A204.1 (cell line): Measurements from ENCODE around the gene TIMP1.

Source experiments
- FAIRE-seq: peaks from 2 replicates; lab custom pipeline; 2012; peaks lifted over from hg19 to GRCh38; lab: Jason Lieb, UNC

TIMP1 gene

DNA sequence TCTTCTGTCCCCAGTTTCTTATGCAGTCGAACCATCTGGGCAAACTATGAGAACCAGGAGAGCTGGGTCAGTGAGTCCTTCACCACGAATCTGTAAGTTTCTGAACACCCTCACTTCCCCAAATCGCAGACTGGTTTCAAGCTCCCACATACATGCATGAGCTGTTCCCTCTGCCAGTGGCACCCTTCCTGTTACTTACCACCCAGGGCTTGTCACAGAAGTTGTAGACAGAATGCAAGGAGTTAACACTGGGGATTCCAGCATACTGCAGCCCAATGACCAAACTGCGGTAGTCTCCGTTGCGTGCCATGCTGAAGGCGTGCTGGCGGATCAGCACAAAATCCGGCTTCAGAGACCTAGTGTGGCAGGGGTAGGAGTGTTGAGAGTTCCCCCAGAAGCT lies 22.8 kb downstream of the TIMP1 start:
- no peak for FAIRE-seq

DNA sequence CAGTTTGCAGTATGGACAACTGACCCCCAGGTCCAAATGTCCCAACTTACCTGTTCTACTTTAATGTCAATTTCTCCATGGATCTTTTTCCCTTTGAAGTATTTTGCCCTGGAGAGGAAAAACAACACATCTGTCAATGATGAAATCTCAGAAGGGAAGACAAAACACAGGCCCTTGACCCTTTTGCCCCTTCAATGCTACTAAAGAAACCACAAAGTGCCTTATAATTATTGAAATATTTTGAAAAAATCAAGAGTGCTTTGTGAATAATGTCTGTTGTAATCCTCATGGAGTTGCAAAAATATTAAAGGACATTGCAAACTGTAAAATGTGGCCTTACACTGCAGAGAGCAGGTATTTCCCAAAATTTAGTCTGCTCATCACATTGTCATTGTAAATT lies 24.9 kb downstream of the TIMP1 start:
- no peak for FAIRE-seq

DNA sequence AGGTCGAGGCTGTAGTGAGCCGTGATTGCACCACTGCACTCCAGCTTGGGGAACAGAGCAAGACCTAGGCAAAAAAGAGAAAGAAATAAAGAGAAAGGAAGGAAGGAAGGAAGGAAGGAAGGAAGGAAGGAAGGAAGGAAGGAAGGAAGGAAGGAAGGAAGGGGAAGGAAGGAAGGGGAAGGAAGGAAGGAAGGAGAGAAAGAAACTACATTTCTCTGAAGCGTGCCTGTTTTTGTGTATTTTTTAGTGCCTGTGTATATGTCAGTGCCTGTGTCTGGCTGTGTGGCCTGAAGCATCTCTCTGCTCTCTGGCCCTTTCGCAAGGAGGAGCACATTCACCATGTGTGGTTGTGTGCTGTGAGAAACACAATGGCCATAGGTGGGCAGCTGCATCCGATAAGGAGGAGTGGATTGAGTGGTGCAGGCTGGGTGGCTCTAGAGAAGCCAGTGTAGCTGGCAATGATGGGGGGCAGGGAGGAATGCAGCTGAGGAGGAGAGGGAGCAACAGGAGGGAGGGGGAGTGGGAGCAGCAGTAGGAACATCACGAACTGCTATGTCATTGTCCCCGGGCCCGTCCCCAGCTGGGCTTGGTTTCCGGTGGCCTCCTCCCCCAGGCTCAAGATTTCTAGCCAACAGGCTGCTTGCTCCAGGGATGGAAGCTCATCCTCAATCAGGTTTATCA lies 26.0 kb downstream of the TIMP1 start:
- no peak for FAIRE-seq

DNA sequence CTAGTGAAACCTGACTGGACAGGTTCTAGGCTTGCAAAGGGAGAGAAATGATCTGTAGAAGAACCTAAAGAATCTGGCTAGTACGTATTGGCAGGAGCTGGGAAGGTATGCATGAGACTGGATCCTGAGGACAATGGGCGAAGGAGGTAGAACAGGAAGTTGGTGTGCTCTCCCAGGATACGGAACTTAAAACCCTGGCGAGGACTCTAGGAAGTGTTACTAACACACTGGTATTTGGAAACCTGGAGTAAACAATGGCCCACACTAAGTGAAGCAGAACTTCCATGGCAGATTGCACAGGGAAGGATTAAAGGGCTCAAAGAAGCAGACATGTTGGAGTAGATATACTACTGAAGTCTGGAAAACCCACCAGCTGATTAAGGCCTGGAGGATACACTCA lies 28.3 kb downstream of the TIMP1 start:
- FAIRE-seq: no peak

DNA sequence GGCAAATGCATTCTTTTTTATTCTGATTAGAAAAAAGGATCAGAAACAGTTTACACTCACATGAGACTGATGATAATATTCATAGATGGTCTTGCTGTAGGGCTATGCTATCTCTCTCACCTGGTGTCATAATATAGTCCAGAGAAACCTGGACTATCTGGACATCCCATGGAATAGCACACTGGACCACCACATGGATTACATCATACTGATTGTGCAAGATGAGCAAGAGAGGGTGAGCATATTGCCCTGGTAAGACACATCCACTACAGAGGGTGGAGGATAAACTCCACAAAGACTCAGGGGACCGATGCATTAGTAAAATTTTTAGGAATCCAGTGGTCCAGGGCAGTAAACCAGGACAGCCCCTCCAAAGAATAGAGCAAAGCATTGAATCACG lies 29.3 kb downstream of the TIMP1 start:
- no peak for FAIRE-seq

DNA sequence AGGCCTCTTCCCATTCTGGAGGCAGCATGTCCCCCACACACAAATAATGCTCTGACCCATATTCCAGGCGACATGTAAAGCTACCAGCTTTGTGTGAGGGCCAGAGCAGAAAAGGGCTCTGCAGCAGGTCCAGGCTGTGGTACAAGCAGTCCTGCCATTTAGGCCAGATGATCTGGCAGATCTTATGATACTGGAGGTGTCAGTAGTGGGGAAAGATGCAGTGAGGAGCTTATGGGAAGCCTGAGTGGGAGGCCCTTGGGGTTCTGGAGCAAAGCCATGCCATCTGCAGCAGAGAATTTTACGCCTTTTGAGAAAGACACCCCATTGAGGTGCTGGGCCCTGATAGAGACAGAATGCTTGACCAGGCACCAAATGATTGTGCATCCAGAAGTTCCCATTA lies 29.7 kb downstream of the TIMP1 start:
- no peak for FAIRE-seq

DNA sequence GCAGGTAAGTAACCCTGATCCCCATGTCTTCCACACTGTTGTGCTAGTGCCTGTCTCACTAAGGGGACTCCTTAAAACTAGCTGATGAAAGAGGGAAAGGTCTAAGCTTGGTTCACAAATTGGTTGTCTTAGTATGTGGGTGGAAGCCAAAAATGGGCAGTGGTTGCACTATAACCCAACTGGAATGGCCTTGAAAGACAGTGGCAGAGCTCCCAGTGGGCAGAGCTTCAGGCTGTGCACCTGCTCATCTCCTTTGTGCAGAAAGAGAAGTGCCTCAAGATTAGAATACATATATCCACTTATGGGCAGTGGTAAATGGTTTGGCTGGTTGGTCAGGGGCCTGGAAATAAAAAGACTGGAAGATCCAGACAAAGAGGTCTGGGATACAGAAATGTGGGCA lies 30.2 kb downstream of the TIMP1 start:
- FAIRE-seq: no peak

DNA sequence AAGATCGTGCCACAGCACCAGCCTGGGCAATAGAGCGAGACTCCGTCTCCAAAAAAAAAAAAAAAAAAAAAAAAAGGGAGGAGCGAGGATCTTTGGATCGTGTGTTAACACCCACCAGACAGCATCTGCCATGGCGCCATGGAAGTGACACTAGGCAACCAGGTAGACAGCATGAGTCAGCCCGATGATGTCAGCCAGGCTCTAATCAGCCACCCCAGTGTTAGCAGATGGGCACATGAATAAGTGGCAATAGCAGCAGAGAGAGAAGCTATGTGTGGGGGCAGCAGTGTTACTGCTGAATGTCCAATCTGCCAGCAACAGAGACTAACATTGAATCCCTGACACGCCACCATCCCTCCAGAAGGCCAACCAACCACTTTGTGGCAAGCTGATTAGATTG lies 30.8 kb downstream of the TIMP1 start:
- FAIRE-seq: no peak

DNA sequence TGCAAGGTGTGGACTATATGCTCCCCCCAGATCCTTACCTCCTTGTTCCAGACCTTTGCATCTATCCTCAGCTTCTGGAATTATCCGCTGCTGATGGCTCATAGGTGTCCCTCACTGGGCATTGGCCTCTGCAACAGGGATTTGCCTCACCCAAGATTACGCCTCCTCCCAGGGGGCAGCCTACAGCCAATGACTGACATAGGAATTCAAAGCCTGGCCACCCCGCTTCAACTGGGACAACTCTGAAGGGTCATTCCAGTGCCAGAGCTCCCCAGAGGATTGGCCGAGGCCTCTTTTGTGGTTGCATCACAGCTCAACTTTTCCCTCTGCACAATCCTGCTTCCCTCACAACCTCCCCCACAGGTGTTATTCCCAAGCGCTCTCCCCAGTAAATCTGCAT lies 32.4 kb downstream of the TIMP1 start:
- no peak for FAIRE-seq

DNA sequence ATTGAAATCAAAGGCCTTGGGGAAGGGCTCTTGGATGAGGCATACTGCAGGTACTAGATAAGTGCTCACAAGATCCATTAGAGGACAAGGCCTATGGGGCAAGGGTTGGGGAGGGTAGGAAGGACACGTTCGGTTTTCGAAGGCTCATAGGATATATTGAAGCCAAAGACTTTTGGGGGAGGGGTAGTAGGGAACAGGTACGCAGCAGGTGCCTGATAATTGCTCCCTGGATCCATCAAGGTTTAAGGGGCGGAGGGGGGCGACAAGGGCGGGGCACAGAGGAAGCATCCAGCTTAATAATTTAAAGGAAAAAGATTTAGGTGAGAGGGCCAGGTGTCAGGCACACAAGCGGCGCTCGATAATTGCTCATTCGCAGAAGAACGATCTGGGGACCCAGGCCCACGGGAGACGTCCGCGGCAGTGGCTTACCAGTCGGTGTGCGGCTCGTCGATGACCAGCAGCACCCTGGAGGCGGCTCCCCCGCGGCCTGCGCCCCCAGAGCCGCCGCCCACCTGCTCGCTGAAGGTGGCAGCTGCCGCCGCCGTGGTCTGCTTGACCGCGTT lies 36.8 kb downstream of the TIMP1 start:
- no peak for FAIRE-seq

DNA sequence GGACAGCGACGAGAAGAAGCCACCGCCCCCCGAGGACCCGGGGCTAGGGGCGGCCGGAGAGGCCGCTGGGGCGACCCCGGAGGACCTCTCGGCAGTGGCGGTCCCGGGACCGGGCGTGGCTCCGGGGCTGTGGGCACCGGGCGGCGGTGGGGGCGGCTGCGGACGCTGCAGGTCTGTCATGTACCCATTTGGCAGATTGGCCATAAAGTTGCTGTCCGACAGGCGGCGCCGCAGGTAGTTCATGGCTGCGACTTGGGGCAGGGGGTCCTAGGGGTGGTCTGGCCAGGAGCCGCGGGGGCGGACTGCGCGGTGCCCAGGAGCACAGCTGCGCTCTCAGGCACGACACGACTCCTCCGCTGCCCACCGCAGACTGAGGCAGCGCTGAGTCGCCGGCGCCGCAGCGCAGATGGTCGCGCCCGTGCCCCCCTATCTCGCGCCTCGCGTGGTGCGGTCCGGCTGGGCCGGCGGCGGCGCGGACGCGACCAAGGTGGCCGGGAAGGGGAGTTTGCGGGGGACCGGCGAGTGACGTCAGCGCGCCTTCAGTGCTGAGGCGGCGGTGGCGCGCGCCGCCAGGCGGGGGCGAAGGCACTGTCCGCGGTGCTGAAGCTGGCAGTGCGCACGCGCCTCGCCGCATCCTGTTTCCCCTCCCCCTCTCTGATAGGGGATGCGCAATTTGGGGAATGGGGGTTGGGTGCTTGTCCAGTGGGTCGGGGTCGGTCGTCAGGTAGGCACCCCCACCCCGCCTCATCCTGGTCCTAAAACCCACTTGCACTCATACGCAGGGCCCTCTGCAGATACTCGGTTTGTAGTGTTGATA lies 37.5 kb downstream of the TIMP1 start, which contains the start of gene SYN1:
Gene SYN1, minus strand, starts transcription at position 372 of the 817 bp plus-strand sequence. Its CDS starts 129 bp downstream, at position 243.
- FAIRE-seq: no peak

DNA sequence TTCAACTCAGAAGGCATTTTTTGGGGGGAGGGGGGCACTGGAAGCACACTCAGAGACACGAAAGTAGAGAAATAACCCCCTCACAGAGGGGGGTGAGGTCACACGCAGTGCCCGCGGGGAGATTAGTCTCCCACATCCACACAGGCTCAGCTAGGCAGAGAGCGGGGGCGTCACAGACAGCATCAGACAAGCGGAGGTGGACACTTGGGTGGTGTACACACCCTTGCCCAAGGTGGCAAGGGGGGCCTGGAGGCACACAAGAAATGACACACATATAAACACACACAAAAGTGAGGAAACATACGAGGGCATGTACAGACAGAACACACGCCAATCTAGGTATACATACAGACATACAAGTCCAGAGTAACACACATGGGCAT lies 38.1 kb downstream of the TIMP1 start:
- no peak for FAIRE-seq

DNA sequence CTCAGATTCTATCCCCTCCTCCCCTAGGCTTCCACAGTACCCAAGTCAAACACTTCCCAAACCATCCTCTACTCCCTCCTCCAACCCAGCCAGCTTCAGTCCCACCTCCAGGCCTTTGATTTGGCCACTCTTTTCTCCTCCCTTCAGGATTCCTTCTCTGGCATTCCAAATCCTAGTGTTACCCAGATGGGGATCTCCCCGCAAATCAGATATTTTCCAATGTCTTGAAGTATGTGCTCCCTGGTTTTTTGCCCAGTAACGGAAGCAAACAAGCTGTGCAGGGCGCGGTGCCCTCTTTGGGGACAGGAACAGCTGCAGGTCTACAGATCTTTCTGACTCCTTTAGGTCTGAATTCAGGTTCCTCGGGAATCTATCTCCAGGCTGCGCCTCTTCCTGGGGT lies 39.6 kb downstream of the TIMP1 start:
- no peak for FAIRE-seq

DNA sequence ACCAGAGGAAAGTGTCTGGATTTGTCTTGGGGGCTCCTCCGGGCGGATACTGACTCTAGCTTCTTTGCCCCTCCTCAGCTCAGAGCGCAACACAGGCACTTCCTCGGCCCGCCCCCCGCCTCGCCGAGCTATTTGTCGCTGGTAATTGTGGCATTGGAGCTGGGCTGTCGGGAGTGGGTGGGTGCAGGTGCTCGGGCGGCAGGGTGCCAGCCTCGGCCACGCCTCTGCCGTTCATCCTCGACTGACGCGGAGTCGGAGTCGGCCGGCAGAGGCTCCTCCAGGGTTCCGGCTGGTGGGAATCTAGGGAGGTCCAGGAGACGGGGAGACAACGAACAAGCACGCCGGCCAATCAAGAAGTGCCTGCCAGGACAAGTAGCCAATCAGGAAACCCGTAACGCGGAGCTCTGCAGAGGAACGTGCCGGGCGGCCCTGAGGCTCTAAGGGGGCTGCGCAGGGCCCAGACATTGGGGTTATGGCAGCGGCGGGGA lies 41.3 kb downstream of the TIMP1 start:
- FAIRE-seq: no peak

DNA sequence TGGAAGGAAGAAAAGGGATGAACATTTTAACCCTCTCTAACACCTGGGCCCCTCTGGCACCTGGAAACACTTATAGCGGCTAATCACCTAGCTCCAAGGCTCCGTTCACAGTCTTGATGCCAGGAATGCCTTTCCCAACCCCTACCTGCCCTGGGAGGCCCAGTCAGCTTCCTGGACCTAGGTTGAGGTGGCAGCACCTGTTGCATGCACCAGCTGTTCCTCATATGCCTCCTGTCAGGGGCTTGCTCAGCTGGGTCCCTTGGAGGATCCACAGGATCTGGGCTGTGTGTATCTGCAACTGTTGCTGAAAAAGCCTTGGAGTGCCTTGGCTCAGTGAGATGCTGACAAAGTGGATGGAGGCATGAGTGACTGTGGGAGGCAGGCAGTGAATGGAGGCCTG lies 43.1 kb downstream of the TIMP1 start:
- no peak for FAIRE-seq

DNA sequence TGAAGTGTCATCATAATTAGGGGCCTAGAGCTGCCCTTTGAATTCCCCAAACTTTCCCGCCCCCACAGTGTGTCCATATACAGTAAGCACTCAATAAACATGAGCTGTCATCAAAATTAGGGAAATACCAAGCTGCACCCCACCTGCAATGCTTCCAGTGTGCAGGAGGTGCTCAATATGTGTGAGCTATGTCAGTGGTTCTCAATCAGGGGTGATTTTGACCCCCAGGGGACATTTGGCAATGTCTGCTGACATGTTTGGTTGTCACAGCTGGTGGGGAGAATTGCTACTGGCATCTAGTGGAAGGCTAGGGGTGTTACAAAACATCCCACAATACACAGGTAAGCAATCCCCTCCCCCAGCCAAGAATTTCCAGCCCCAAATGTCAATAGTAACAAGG lies 46.7 kb downstream of the TIMP1 start:
- no peak for FAIRE-seq

DNA sequence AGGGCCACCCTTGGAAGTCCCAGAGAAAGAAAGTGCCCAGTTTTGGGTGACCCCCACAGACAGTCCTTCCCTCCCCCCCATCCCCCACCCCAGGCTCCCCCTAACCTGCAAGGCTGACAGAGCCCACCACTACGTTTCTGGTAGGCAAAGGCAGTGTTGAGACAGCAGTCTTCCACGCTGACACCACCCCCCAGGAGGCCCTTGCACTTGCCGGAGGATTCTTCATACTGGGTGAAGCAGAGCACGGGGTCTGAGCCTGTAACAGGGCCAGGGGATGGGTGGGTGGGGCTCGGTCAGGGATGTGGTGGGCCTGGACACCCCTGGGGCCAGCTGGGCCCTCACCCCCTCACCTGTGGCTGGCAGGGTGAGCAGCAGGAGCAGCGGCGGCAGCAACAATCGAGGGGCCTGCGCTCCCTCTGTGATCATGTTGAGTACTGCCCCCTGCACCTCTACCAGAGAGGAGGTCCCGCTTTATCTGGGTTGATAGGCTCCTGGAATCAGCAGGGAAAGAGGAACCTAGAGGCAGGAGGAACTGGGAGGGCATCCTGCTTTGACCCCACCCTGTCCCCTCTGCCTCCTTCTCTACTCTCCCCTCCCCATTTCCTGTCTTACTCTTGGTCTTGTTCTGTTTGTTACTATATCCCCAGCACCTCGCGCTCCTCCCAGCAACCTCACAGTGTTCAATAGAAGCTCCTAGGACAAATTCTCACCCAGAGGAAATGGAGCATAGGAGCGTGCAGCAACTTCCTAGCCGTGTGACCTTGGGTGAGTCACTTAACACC lies 47.4 kb downstream of the TIMP1 start, which contains the start of gene CFP:
Gene CFP, minus strand, starts transcription at position 512 of the 782 bp plus-strand sequence. Its CDS starts 86 bp downstream, at position 426.
- FAIRE-seq: no peak

DNA sequence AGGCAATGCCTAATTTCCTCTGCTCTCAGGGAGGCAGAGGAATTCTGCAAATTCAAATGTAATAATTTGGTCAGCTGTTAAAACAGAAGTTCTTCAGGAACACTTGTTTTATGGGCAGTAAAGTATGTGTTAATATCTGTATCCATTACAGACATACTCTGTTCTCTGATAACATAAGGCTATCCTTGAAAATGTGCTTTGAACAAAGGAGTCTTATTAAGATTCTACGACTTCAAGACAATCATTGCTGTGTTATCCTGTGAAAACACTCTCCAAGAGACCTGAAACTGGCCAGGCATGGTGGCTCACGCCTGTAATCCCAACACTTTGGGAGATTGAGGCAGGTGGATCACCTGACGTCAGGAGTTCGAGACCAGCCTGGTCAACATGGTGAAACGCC lies 49.4 kb downstream of the TIMP1 start:
- no peak for FAIRE-seq

DNA sequence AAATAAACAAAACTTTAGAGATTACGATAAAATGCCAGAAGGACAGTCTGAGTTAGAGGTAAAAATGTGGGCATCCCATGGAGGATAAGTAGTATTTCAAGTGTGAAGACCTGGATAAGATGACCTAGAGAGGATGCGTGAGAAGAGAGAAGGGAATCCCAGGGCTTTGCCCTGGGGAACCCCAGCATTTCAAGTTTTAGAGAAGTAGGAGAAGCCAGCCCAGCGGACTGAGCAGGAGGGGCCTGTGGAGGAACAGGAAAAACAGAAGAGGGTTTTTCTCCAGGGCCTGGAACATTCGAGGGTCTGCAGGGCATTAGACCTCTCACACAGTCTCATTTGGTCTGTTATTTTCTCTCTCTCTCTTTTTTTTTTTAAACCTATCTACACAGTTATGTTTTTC lies 50.4 kb downstream of the TIMP1 start:
- FAIRE-seq: no peak

DNA sequence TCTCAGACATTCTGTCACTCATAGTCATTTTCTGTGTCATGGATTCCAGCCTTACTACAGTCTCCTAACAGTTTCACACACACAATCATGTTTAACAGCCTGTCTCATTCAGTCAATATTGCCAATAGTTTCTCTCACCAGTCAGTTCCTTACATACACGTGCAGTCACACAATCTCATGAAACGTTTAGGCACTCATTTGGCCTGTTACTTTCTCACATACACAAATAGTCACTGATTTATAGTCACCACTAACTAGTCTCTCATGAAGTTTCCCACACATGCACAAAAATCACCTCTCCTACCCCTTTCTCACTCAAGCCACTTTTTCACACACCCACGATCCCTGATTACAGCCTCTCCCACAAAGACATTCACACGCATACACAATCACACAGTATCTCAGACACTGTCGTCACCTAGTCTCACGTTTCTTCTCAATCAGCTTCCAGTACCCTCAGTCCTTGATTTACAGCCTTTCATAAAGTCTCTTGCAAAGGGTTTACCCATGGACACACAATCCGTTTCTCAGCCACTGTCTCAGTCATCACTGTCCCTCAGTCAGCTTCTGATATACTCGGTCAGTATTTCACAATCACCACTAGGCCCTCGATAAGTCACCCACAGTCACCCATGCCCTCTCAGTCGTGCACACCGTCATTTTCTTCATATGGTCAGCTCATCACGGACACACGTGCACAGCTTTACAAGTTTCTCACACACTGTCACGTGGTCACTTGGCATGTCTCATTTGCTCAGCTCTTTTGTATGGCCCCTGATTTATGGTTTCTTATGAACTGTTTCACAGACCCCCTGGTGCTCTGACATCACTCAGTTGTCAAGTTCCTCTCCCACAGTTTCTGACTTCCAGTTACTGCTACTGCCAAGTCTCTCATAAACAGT lies 51.7 kb downstream of the TIMP1 start:
- FAIRE-seq: no peak

DNA sequence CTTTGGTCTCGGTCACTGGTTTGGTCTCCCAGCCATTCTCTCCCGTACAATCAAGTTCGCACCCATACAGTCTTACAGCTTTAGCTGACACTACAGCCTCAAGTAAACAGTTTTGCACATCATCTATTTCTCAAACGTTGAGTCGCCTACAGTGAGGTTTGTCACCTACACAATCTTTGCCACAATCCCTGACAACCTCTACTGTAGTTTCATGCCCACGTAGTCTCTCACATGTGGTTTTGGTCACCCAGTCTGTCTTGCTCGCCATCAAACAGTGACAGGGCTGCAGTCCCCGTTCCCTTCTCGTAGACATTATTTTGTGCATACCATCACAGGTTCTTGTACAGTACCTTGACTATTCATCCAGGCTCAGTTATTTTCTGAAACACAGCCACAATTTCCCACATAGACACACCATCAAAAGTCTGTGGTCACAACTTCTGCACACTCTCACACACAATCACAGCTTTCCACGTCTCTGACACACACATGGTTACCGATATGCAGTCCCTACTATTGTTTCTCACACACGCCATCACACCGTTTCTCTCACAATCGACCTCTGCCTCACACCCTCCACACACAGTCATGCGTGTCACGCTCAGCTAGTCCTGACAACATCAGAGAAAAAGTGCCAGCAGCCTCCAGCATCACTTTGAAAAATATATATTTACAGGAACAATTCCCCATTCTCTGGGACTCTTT lies 52.8 kb downstream of the TIMP1 start:
- FAIRE-seq: no peak
